ENCODE measurements around the gene RREB1.

The RREB1 gene

DNA sequence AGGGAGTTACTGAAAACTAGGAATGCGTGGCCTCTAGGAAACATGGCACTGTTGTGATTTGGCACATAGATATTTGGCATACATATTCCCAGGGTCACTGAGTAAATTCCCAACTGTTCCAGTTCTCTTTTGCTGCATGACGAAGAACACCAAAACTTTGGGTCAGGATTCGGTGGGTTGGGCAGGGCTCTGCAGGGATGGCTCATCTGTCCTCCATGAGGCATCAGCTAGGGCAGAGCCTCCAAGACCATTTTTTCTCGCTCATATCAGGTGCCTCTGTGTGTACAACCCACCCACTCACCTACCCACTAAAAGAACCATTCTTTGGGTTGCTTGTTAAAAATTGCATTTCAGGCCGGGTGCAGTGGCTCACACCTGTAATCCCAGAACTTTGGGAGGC is 148.2 kb downstream of the RREB1 start:
- no peak for DNase-seq (ENCODE audit: low read depth)
- no peak overlapping the region for H3K4me3 ChIP-seq (ENCODE audit: control insufficient read depth, low read depth, low read length)
- no peak for TF ChIP-seq CTCF (IDR thresholded peaks at IDR 0.05; ENCODE audit: control insufficient read depth, insufficient read depth, low read depth, low read length, missing control alignments)

GRCh38 chr6:7256785-7257184 is 149.0 kb downstream of the RREB1 start:
- no peak for DNase-seq (ENCODE audit: low read depth)
- no peak for TF ChIP-seq CTCF (IDR thresholded peaks at IDR 0.05; ENCODE audit: control insufficient read depth, insufficient read depth, low read depth, low read length, missing control alignments)

GRCh38 chr6:7257521-7258230 is 149.9 kb downstream of the RREB1 start:
- no peak overlapping the region for H3K4me3 ChIP-seq (ENCODE audit: control insufficient read depth, low read depth, low read length)
- TF ChIP-seq CTCF (IDR thresholded peaks at IDR 0.05; ENCODE audit: control insufficient read depth, insufficient read depth, low read depth, low read length, missing control alignments): no peak
- no peak for DNase-seq (ENCODE audit: low read depth)

More at GRCh38 chr6:7256785-7257184, 149.0 kb downstream of the RREB1 start:
- H3K4me3 ChIP-seq (ENCODE audit: control insufficient read depth, low read depth, low read length): no peak overlapping the region

GRCh38 chr6:7258231-7258763 is 150.5 kb downstream of the RREB1 start:
- H3K4me3 ChIP-seq (ENCODE audit: control insufficient read depth, low read depth, low read length): no peak overlapping the region
- TF ChIP-seq CTCF (IDR thresholded peaks at IDR 0.05; ENCODE audit: control insufficient read depth, insufficient read depth, low read depth, low read length, missing control alignments): no peak
- no peak for DNase-seq (ENCODE audit: low read depth)

DNA sequence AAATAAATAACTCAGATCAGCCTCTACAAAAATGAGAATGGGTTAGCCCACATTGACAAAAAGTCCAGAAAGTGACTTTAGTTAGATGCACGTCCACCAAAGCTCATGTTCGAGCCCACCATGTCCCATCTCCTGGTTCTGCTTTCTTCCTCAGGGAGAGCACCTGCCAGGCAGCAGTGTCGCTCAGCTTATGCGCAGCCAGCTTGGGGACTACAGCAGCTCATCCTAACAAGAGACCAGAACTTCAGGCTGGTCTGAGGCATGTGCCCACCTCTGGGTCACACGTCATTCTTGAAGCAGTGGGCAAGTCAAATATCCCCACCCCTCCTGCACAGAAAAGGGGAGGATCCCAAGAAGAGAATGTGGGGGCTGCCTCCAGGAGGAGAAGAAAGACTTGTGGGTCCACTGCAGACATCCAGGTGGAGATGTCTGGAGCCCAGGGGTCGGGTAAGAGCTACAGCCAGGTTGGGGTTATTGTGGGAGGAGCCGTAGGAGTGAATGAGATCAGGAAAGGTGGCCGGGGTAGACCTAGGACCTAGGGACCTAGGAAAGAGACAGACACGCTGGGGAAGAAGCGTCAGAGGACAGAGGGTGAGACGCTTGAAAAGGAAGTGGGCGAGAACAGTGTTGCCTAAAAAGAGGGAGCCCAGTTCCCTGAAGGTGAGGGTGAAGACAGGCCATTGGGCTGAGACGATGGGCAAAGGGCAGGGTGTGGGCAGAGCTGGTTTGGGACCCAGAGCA is 152.7 kb downstream of the RREB1 start:
- no peak for DNase-seq (ENCODE audit: low read depth)
- peak overlapping the region; percentile 50 for H3K4me3 ChIP-seq (ENCODE audit: control insufficient read depth, low read depth, low read length)
- no peak for TF ChIP-seq CTCF (IDR thresholded peaks at IDR 0.05; ENCODE audit: control insufficient read depth, insufficient read depth, low read depth, low read length, missing control alignments)

- peak overlapping the region; percentile 50 for H3K4me3 ChIP-seq (ENCODE audit: control insufficient read depth, low read depth, low read length)
- no peak for TF ChIP-seq CTCF (IDR thresholded peaks at IDR 0.05; ENCODE audit: control insufficient read depth, insufficient read depth, low read depth, low read length, missing control alignments)
- no peak for DNase-seq (ENCODE audit: low read depth)
These were observed 153.5 kb downstream of the RREB1 start for GRCh38 chr6:7261032-7261841.

All from AG09309 (cell line).